ENCODE results near the gene KRT16. TPM values are rescaled to one million over a fixed set of nuclear protein-coding genes. Genes with fewer than 3 reads are reported as not detected.
"Not testable (repeated sequence)": the region's sequence is repeated elsewhere in the genome, so short reads cannot be mapped to it uniquely, and the experiment has no call there.

The KRT16 gene
- total and polyA plus RNA-seq, 9 donors = 1.0 TPM; not detected in 8

- H3K4me1 ChIP-seq (ENCODE audit: insufficient read depth) = peaks cover under 1% of the 10 kb centered on the region
- no peaks in the 10 kb centered on the region for H3K9me3 ChIP-seq
- no peak overlapping the region for H3K4me3 ChIP-seq
- DNase-seq = no peak
- no peak overlapping the region for H3K27ac ChIP-seq
- H3K36me3 ChIP-seq = no peaks in the 10 kb centered on the region
- 77 to 78% (median 77%) methylated on average over 13 of the region's 13 CpGs for WGBS, 3 donors
- H3K27me3 ChIP-seq = no peaks in the 10 kb centered on the region
- intact Hi-C loops (cut with DNase I) = no loop called here
- no peak for TF ChIP-seq EP300 (IDR thresholded peaks at IDR 0.05)
- TF ChIP-seq, protein P1, sequence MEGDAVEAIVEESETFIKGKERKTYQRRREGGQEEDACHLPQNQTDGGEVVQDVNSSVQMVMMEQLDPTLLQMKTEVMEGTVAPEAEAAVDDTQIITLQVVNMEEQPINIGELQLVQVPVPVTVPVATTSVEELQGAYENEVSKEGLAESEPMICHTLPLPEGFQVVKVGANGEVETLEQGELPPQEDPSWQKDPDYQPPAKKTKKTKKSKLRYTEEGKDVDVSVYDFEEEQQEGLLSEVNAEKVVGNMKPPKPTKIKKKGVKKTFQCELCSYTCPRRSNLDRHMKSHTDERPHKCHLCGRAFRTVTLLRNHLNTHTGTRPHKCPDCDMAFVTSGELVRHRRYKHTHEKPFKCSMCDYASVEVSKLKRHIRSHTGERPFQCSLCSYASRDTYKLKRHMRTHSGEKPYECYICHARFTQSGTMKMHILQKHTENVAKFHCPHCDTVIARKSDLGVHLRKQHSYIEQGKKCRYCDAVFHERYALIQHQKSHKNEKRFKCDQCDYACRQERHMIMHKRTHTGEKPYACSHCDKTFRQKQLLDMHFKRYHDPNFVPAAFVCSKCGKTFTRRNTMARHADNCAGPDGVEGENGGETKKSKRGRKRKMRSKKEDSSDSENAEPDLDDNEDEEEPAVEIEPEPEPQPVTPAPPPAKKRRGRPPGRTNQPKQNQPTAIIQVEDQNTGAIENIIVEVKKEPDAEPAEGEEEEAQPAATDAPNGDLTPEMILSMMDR (IDR thresholded peaks at IDR 0.05) = no peak
- no peak for TF ChIP-seq POLR2A (IDR thresholded peaks at IDR 0.05)
Observed at GRCh38 chr17:41629826-41630670, 17.5 kb upstream of the KRT16 start.

DNA sequence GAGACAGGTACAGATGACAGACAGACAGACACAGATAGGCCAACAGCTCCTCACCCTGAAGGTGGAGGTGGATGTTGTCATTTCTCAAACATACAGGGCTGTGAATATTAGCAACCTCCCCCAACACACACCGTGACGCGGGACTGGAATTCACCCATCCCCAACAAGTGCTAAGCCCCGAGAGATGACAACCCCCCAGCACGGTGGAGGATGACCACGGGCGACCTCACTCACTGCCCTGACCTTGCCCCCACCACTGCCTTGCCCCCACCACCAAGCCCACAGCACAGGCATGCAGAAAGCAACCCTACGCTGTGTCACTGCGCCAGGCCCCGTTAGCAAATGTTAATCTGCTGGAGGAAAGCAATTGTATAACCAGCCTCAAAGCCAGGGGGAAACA lies 16.7 kb upstream of the KRT16 start:
- 77 to 87% (median 84%) methylated on average over 10 of the region's 10 CpGs for WGBS, 3 donors
- intact Hi-C loops (cut with DNase I) = no loop called here
- Histone ChIP-seq H3K4me3 (no peak overlapping the region), H3K9me3 (no peaks in the 10 kb centered on the region), H3K27ac (no peak overlapping the region), H3K4me1 (ENCODE audit: insufficient read depth) (no peaks in the 10 kb centered on the region), H3K27me3 (no peaks in the 10 kb centered on the region), H3K36me3 (no peaks in the 10 kb centered on the region)
- TF ChIP-seq EP300 (IDR thresholded peaks at IDR 0.05) (no peak), POLR2A (IDR thresholded peaks at IDR 0.05) (no peak)
- TF ChIP-seq, protein P1 (IDR thresholded peaks at IDR 0.05) = no peak
- DNase-seq = no peak

DNA sequence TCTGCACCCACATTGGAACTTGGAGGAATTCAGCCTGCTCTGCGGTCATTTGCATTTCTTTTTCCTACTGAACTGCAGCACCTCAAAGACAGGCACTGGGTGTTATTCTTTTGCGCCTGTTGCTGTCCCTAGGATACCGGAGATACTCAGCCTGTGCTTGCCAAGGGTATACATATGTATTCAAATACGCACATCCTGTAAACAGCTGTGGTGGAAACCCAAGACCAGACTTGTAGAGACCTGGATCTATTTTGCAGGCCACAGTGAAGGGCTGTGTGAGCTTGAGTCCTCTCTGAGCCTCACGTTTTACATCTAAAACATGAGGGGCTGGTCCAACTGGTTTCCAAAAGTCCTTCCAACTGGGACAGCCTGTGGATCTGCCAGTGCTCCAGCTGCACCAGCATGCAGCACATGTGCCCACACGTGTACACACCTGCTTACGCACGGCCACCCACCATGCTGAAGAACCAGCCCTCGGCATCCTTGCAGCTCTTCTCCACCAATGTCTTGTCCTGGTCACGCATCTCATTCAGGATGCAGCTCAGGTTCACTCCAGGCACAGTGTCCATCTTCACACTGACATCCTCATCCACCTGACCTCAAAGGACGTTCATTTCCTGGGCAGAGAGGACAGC lies 16.2 kb upstream of the KRT16 start:
- H3K27me3 ChIP-seq; intact Hi-C loops (cut with DNase I); H3K9me3 ChIP-seq; H3K36me3 ChIP-seq; H3K4me3 ChIP-seq; H3K27ac ChIP-seq; H3K4me1 ChIP-seq (ENCODE audit: insufficient read depth); DNase-seq: not testable (repeated sequence)
- 87 to 91% (median 89%) methylated on average over 11 of the region's 11 CpGs for WGBS, 3 donors

- DNase-seq; H3K36me3 ChIP-seq; H3K27me3 ChIP-seq; H3K4me1 ChIP-seq (ENCODE audit: insufficient read depth); H3K27ac ChIP-seq; intact Hi-C loops (cut with DNase I); H3K4me3 ChIP-seq; H3K9me3 ChIP-seq: not testable (repeated sequence)
- 64 to 77% (median 71%) methylated on average over 1 of the region's 1 CpG for whole genome bisulfite sequencing, 3 donors
Observed at GRCh38 chr17:41628073-41628370, 15.5 kb upstream of the KRT16 start.

GRCh38 chr17:41627316-41628072 lies 14.9 kb upstream of the KRT16 start:
- DNase-seq = peak in 1 of 5 donors; percentile 8
- H3K27me3 ChIP-seq = no peaks in the 10 kb centered on the region
- no peaks in the 10 kb centered on the region for H3K4me1 ChIP-seq (ENCODE audit: insufficient read depth)
- no peaks in the 10 kb centered on the region for H3K36me3 ChIP-seq
- 91 to 94% (median 92%) methylated on average over 23 of the region's 23 CpGs for WGBS, 3 donors
- TF ChIP-seq, protein P1 (IDR thresholded peaks at IDR 0.05) = no peak
- TF ChIP-seq EP300 (IDR thresholded peaks at IDR 0.05) (no peak), POLR2A (IDR thresholded peaks at IDR 0.05) (no peak)
- no peak overlapping the region for H3K4me3 ChIP-seq
- intact Hi-C loops (cut with DNase I) = no loop called here
- no peaks in the 10 kb centered on the region for H3K9me3 ChIP-seq
- H3K27ac ChIP-seq = no peak overlapping the region

DNA sequence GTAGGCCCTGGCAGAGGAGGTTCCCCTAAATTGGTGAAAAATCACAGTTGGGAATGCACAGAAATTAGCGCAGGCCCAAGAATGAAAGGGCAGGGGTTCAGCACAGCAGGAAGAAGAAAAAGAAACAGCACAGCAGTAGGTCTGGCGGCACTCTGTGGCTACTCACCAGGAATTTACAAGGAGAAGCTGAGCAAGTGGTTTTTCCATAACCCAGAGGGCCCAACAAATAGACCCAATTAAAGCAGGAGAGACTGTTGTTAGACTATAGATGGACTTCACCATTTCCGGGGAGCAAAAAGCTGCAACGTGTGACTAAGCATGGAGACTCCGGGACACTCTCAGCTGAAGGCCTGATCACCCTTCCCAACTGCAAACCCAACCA lies 14.3 kb upstream of the KRT16 start:
- H3K9me3 ChIP-seq; H3K27me3 ChIP-seq; H3K36me3 ChIP-seq; intact Hi-C loops (cut with DNase I); H3K4me1 ChIP-seq (ENCODE audit: insufficient read depth); DNase-seq; H3K4me3 ChIP-seq; H3K27ac ChIP-seq: not testable (repeated sequence)
- 65 to 69% (median 66%) methylated on average over 5 of the region's 5 CpGs for WGBS, 3 donors

DNA sequence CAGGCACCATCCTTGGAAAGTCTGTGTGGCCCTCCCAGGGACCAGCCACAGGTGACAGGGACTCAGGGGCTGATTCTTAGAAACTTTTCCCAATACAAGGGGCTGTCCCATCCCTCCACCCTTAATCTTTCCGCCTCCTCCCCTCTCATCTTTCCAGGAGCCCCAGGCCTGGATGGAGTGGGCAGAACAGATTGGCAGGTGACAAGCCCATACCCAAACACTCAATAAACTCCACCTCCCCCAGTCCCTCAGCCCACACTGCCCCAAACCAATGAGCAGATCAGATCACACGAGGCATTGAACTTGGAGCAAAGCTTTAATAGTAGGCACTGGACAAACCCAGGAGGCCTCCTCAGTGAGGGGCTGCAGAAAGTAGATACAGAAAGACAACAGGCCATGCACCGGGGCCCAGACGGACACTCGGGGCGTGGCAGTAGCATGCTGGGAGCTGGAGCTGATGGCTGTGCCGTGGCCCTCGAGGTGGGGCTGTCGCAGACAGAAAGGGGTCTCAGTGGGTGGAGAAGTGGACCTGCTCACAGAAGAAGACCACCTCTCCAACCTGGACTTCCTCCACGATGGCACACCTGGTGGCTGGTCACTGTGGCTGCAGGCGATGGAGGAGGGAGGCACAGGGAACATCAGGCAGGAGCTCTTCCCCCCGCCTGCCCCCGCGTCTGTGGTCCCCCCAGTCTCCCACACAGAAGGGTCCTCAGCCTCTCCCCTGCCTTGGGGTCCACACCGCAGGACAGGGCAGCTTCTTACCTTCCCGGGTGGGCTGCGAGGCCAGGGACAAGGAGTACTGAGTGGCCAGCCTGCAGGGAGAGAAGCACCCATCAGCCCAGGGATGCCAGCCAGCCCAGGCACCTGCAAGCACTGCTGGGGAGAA lies 13.7 kb upstream of the KRT16 start:
- H3K36me3 ChIP-seq; intact Hi-C loops (cut with DNase I); H3K9me3 ChIP-seq; H3K4me3 ChIP-seq; H3K4me1 ChIP-seq (ENCODE audit: insufficient read depth); H3K27ac ChIP-seq; H3K27me3 ChIP-seq: not testable (repeated sequence)
- peak in 1 of 5 donors; percentile 13 for DNase-seq
- 88 to 95% (median 88%) methylated on average over 16 to 17 of the region's 17 CpGs for WGBS, 3 donors
